ENCODE measurements around the gene TAS1R1.
A peak's percentile ranks its signal among the peaks of the same experiment; 100 is the strongest.
"Not testable (repeated sequence)": the region's sequence is repeated elsewhere in the genome, so short reads cannot be mapped to it uniquely, and the experiment has no call there.

The TAS1R1 gene

GRCh38 chr1:6592441-6592840, 37.3 kb downstream of the TAS1R1 start:
- DNase-seq, result no peak

GRCh38 chr1:6592865-6593593, 37.9 kb downstream of the TAS1R1 start:
- no peak for DNase-seq

GRCh38 chr1:6593810-6594209, 38.7 kb downstream of the TAS1R1 start:
- DNase-seq, result no peak

DNA sequence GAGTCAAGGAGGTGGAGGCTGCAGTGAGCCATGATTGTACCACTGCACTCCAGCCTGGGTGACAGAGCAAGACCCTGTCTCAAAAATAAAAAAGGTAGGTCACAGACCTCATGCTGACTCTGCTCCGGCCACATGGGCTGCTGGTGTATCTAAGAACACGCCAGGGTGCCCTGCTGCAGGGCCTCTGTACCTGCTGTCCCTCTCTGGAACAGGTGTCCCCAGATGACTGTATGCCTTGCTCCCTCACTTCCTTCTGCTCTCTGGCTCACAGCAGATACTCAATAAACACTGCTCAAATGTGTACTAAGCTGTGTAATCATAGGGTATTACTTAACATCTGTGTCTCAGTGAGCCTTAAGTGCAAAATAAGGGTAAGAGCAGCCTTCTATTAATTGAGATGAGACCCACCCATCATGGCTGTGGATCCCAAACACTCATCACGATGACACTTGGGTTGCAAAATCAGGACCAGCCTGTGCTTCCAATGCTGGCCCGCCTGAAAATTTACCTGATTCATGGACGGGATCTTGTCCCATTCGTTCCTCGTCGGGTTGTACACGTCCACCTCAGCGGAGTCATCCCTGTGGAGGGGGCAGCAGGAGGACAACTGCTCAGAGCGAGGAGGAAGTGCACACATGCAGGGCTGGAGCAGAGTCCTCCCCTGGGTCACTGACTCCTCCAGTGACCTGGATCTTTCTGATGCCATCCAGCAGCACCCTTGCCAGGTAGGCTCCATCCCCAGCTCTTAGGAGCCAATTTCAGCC, 40.1 kb downstream of the TAS1R1 start:
- no peak for DNase-seq

DNA sequence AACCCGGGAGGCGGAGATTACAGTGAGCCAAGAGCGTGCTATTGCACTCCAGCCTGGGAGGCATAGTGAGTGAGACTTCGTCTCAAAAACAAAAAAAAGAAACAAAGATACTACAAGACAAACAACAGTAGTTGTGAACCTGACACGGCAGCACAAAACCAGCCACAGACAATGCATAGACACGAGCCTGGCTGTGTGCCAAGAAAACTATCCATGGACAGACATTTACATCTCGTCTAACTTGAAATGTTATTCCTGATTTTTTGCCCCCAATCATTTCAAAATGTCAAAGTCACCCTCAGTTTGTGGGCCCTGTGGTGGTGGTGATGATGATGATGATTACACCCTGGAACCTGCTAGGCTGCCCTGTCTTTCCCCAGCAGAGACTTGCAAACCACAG, 41.2 kb downstream of the TAS1R1 start:
- no peak for DNase-seq

DNA sequence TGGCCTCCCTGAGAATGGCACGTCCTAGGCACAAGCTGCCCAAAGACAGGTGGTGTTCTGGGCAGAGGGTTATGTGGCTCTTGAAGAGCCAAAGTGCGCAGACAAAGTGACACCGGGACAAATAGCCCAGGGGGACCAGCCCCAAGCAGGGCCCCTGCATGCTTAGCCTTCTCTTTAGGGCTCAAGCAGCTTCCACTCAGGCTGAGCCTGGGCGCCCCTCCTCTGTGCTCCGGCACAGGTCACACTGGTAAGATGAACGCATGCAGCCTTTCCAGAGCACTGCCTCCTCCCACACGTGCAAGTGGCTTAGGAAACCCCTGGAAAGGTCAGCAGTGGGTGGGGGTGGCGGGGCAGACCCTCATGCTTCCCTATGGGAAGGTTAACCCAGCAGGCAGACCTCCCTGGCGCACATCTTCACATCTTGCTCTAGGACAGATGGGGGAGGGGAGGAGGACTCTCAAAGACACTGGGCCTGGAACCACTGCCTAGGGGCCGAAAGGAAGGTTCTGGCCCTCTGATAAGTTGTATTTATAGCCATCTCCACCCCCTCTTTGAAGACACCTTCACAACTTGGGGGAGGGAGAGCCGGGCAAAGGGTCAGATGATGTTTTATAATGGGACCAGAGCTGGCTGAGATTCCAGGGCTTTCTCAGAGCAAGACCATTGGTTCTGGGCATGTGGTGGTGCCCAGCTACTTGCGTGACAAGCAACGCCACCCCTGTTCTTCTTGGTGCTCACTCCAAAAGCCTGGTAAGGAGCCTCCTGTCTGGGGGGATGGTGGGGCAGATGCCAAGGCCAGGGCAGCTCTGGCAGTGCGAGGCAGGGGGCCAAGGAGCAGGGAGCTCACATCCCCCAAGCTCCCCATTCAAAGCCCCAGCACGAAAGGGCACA, 42.0 kb downstream of the TAS1R1 start:
- DNase-seq, result no peak

DNA sequence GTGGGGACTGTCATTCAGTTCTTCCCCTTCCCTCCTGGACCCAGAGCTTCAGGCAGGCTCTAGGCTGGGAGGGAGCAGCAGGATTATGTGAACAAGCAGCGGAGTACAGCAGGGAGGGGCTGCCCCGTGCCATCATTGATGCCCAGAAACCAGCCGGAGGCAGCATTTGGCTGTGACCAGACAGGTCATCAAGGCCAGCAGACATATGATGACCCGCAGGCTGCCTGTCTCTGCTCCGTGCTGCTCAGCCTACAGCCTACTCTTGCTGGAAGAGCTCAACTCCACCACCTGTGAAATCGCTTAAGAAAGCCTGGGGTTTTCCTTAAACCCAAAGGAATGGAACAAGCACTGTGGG, 42.6 kb downstream of the TAS1R1 start:
- DNase-seq, result no peak

DNA sequence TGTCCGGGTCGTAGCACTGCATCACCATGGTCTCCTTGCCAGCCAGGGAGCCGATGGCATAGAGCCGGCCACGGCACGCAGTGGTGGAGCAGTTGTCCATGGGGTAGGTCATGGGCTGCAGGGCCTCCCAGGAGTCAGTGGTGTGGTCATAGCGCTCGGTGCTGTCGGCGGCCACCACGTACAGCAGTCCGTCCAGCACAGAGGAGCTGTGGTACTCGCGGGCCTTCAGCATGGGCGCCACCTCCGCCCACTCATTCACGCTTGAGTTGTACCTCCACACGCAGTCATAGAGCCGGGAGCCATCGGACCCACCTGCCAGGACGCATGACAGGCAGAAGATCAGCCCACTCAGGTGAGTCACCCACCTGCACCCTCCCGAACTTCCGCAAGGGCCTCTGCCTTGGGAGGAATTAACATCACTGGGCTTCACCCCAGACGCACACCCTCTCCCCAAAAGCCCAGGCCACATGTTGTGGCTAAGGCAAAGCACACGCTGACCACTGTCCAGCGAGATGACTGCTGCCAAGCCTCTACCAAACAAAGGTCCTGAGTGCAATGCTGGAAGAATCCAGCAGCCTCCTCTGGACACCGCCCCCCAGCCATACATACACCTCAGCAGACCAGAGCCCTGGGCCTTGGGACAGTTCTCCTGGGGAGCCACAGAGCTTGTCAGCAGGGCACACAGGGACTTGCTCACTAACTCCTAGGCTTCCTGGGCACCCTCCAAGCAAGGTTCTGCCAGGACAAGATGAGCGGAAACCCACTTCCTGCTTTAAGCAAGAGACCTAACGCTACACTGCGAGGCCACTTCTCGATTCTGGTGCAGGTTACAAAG, 44.3 kb downstream of the TAS1R1 start:
- DNase-seq, result peak; percentile 70

GRCh38 chr1:6599991-6600390, 44.9 kb downstream of the TAS1R1 start:
- DNase-seq, result not testable (repeated sequence)

GRCh38 chr1:6600410-6601048, 45.4 kb downstream of the TAS1R1 start:
- no peak for DNase-seq

GRCh38 chr1:6601049-6601922, 46.2 kb downstream of the TAS1R1 start:
- peak; percentile 92 for DNase-seq

DNA sequence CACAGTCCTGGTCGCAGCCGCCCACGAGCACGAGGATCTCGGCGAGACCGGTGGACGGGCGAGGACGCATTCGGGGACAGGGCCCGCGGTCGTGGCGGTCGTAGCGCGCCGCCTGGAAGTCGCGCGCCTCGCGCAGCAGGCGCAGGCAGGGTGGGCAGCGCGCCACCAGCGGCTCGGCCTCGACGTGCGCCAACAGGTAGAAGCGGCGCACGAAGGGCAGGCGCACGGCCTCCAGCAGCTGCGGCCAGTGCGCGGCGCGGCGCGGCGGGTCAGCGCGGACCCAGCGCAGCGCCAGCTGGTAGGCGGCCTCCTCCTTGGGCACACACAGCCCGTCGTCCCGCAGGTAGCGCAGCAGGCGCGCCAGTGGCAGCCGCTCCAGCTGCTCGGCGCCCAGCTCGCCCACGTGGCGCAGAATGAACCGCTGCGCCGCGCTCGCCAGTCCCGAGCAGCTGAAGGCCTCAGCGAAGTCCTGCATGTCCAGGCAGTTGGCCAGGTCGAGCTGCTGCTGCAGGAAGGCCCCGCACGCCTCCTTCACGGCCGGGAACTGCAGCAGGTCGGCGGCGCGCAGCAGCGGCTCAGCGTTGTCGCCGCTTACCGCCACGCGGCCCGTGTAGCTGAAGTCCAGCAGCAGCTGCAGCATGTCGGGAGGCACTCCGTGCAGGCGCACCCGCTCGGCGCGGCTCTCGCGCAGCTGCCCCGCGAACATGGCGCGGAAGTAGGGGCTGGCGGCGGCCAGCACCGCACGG, 47.0 kb downstream of the TAS1R1 start:
- no peak for DNase-seq

GRCh38 chr1:6602669-6603237, 47.6 kb downstream of the TAS1R1 start, which contains the start of gene KLHL21:
Gene KLHL21, minus strand, starts transcription at chr1:6602869. Its CDS starts 52 bp downstream, at chr1:6602817.
- DNase-seq, result peak; percentile 86

DNA sequence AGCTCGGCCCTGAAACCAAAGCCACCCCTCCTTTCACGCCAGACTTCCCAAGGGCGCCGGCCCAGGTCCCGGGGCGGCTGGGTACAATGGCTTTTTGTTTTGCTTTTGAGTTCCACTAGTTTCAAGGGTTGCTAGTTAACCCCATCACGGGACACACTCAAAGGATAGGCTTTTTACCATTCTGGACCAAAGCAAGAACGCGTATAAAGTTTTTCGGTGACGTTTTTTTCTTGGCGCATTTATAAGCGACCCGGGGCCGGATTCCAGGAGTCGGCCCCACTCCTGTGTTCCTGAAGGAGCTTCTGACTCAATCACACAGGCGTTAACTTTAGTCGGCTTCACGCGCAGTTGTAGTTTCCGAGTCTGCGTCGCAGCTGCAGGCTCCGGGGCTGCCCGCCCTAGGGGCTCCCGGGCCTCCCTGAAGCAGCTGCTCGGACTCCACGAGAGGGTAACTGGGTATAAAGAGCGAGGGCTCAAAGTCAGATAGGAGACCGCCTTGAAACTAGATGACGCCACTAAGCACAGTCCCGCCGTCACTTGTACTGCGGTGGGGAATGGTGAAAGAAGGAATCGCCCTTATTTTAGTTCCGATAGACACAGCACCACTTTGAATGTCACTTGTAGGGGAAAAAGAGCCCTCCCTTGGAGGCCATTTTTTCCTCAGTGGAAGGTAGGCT, 48.3 kb downstream of the TAS1R1 start:
- DNase-seq, result peak; percentile 57

GRCh38 chr1:6603915-6604558, 48.9 kb downstream of the TAS1R1 start:
- no peak for DNase-seq

GRCh38 chr1:6612641-6613360, 57.7 kb downstream of the TAS1R1 start:
- peak; percentile 34 for DNase-seq

DNA sequence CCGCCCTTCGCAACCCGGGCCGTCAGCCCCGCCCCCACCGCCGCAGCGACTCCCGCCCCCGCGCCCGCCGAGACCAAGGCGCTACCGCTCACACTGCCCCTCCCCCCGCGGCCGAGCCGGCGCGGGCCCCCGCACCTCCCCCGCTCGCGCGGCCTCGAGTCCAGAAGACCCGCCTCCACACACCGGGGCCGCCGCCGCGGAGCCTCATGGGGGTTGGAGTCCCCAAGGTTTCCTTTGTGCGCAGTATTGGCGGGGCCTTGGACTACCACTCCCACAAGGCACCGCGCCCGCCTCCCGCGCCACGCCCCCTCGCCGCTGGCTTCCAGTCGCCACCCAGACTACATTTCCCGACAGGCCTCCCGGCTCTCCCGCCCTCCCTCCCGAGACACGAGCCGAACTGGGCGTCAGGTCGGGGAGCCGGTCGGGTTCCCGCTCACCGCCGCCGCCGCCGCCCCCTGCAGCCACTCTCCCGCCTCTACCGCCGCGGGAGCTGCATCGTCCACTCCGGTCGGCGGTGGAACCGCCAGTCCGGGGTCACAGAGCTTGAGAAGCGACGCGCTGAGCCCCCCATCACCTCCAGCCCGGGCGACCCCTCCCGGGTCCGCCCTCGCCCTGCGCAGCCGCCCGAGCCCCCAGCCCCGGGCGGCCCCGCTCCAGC, 58.4 kb downstream of the TAS1R1 start, which contains the start of gene PHF13:
Gene PHF13 (plus strand): TSS at position 371 of the 658 bp plus-strand sequence. CDS start 336 bp downstream, outside the sequence.
- DNase-seq, result peak; percentile 100

All from stimulated activated CD4-positive, alpha-beta T cell treated with anti-CD3 and anti-CD28 coated beads, Interleukin-4, amount 100 ng/mL, for 24 hours (primary cell).